ENCODE measurements around the gene CITED4.

DNA sequence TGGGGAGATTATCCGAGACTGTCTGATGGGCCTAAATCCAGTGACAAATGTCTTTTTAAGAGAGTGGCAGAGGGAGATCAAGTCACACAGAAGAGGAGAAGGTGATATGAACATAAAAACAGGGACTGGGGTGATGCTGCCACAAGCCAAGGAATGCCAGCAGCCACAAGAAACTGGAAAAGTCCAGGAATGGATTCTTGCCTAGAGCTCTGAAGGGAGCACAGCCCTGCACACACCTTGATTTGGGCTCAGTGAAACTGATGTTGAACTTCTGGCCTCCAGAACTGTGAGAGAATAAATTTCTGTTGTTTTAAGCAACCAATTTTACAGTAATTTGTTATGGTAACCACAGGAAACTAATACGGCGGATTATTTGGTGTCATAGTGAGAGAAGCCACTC lies 19.5 kb downstream of the CITED4 start:
- TF ChIP-seq CTCF (IDR thresholded peaks at IDR 0.05) (no peak), POLR2A (IDR thresholded peaks at IDR 0.05) (no peak)
